ENCODE data around the gene HMBS.

DNA sequence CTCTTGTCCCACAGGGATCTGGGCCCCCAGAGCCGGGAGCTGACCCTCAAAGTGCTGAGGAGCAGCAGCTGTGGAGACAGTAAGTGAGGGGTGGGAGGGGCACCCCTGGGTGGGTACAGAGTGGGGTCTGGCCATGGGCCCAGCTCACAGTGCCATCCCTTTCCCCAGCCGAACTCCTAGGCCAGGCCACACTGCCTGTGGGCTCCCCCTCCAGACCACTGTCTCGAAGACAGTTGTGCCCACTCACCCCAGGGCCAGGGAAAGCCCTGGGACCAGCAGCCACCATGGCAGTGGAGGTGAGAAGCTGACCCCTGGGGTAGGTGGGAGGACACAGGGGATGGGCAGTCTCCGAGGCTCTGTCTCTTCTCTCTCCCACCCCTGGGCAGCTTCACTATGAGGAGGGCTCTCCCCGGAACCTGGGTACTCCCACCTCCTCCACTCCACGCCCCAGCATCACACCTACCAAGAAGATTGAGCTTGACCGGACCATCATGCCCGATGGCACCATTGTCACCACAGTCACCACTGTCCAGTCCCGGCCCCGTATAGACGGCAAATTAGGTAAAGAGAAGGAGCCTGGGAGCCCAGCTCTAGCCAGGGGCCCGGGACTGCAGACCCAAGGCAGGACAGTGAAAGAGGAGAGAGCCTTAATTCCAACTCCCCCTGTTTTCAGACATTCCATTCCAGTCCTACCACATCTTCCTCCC, 27.8 kb downstream of the HMBS start:
- TF ChIP-seq, protein P1, sequence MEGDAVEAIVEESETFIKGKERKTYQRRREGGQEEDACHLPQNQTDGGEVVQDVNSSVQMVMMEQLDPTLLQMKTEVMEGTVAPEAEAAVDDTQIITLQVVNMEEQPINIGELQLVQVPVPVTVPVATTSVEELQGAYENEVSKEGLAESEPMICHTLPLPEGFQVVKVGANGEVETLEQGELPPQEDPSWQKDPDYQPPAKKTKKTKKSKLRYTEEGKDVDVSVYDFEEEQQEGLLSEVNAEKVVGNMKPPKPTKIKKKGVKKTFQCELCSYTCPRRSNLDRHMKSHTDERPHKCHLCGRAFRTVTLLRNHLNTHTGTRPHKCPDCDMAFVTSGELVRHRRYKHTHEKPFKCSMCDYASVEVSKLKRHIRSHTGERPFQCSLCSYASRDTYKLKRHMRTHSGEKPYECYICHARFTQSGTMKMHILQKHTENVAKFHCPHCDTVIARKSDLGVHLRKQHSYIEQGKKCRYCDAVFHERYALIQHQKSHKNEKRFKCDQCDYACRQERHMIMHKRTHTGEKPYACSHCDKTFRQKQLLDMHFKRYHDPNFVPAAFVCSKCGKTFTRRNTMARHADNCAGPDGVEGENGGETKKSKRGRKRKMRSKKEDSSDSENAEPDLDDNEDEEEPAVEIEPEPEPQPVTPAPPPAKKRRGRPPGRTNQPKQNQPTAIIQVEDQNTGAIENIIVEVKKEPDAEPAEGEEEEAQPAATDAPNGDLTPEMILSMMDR (IDR thresholded peaks at IDR 0.05; ENCODE audit: low read depth, low read length, missing input control): no peak
- TF ChIP-seq ZBTB33 (IDR thresholded peaks at IDR 0.05) (no peak), RXRA (IDR thresholded peaks at IDR 0.05) (no peak), YY1 (IDR thresholded peaks at IDR 0.05) (no peak), SP1 (IDR thresholded peaks at IDR 0.05) (no peak), MAX (IDR thresholded peaks at IDR 0.05) (no peak), REST (IDR thresholded peaks at IDR 0.05) (no peak), JUND (IDR thresholded peaks at IDR 0.05) (no peak), RAD21 (IDR thresholded peaks at IDR 0.05) (no peak), FOXA1 (IDR thresholded peaks at IDR 0.05) (no peak), EGR1 (IDR thresholded peaks at IDR 0.05; ENCODE audit: low read depth in 2 of 2) (no peak), GABPA (IDR thresholded peaks at IDR 0.05 in 1 of 2, conservative IDR thresholded peaks at IDR 0.05 in 1 of 2) (no peak), TAF1 (conservative IDR thresholded peaks at IDR 0.05) (no peak)
- TF ChIP-seq, protein P2, sequence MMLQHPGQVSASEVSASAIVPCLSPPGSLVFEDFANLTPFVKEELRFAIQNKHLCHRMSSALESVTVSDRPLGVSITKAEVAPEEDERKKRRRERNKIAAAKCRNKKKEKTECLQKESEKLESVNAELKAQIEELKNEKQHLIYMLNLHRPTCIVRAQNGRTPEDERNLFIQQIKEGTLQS (IDR thresholded peaks at IDR 0.05): no peak

Measured in liver (tissue), 3 donors.